Neural cell (in vitro differentiated cells): ENCODE data around the gene FBP2. TPM values are rescaled to one million over a fixed set of nuclear protein-coding genes. Genes with fewer than 3 reads are reported as not detected.

Experiments used
- H2AFZ ChIP-seq: fragments of 200-600, 300-800 bp; sonication (generic), shearing (Covaris generic); 2 replicates; pipeline ENCODE4 v1.6.0; 2014; ENCODE audit warnings: low read depth, mild to moderate bottlenecking, antibody characterized with exemption, low read length, moderate library complexity
- H3F3A ChIP-seq: fragments of 200-600 bp; shearing (Covaris generic); 2 replicates; pipeline ENCODE4 v1.6.1; 2016; ENCODE audit warnings: mild to moderate bottlenecking, moderate library complexity, mixed read lengths, antibody characterized with exemption, low read length; ENCODE audit not compliant: insufficient read depth, poor library complexity, severe bottlenecking
- H3K27ac ChIP-seq: fragments of 200-600, 300-800 bp; sonication (generic), shearing (Covaris generic); 2 replicates; pipeline ENCODE4 v1.5.1; 2014; ENCODE audit warnings: mild to moderate bottlenecking, low read length, moderate library complexity
- H3K27me3 ChIP-seq: fragments of 300-800, 200-600 bp; sonication (generic), shearing (Covaris generic); 2 replicates; pipeline ENCODE4 v1.6.0; 2014; ENCODE audit warnings: mild to moderate bottlenecking, low read depth, low read length, moderate library complexity; ENCODE audit not compliant: insufficient read depth
- H3K36me3 ChIP-seq: fragments of 300-800, 200-600 bp; sonication (generic), shearing (Covaris generic); 2 replicates; pipeline ENCODE4 v1.5.1; 2014; ENCODE audit warnings: mild to moderate bottlenecking, antibody characterized with exemption, low read length, moderate library complexity; ENCODE audit not compliant: insufficient read depth
- H3K4me2 ChIP-seq: fragments of 300-800, 200-600 bp; sonication (generic), shearing (Covaris generic); 2 replicates; pipeline ENCODE4 v1.6.0; 2014; ENCODE audit warnings: mild to moderate bottlenecking, low read length
- H3K4me3 ChIP-seq: fragments of 300-800, 200-600 bp; sonication (generic), shearing (Covaris generic); 2 replicates; pipeline ENCODE4 v1.5.1; 2014; ENCODE audit warnings: mild to moderate bottlenecking, low read length, moderate library complexity
- H3K79me2 ChIP-seq: fragments of 200-600 bp; shearing (Covaris generic); replicated peaks from 2 replicates; pipeline ENCODE4 v1.6.0; 2014; ENCODE audit warnings: mild to moderate bottlenecking, low read length, moderate library complexity; ENCODE audit not compliant: insufficient read depth
- H3K9ac ChIP-seq: fragments of 300-800, 200-600 bp; sonication (generic), shearing (Covaris generic); 2 replicates; pipeline ENCODE4 v1.6.1; 2016; ENCODE audit warnings: mild to moderate bottlenecking, low read length, mixed read lengths
- H3K9me2 ChIP-seq: fragments of 200-600 bp; shearing (Covaris generic); 2 replicates; pipeline ENCODE4 v1.6.1; 2016; ENCODE audit warnings: mild to moderate bottlenecking, low read length, mixed read lengths; ENCODE audit not compliant: insufficient read depth
- H3K9me3 ChIP-seq: fragments of 200-600, 300-800 bp; sonication (generic), shearing (Covaris generic); 2 replicates; pipeline ENCODE4 v1.6.1; 2016; ENCODE audit warnings: mild to moderate bottlenecking, mixed run types, low read length, moderate library complexity, mixed read lengths
- H4K20me1 ChIP-seq: fragments of 200-600 bp; shearing (Covaris generic); 2 replicates; pipeline ENCODE4 v1.6.1; 2016; ENCODE audit warnings: mild to moderate bottlenecking, mixed run types; ENCODE audit not compliant: insufficient read depth
- CTCF ChIP-seq: fragments of 450-650 bp; IDR thresholded peaks from 2 replicates; pipeline ENCODE4 v1.5.1; 2014; ENCODE audit warnings: antibody characterized with exemption, mild to moderate bottlenecking, moderate library complexity; ENCODE audit not compliant: poor library complexity, severe bottlenecking
- EP300 ChIP-seq: fragments of 450-650 bp; conservative IDR thresholded peaks from 2 replicates; pipeline ENCODE4 v1.6.1; 2014; ENCODE audit warnings: antibody characterized with exemption, mild to moderate bottlenecking, moderate library complexity; ENCODE audit not compliant: poor library complexity, severe bottlenecking
- EZH2 ChIP-seq: fragments of 200-600, 300-800 bp; shearing (Covaris generic), sonication (generic); IDR thresholded peaks from 2 replicates; pipeline ENCODE4 v1.6.1; 2014; ENCODE audit warnings: antibody characterized with exemption, low read length, borderline replicate concordance, mild to moderate bottlenecking; ENCODE audit not compliant: insufficient read depth, poor library complexity, severe bottlenecking
- MXI1 ChIP-seq: fragments of 450-650 bp; conservative IDR thresholded peaks from 2 replicates; pipeline ENCODE4 v1.6.1; 2014; ENCODE audit warnings: antibody characterized with exemption, mild to moderate bottlenecking; ENCODE audit not compliant: poor library complexity, severe bottlenecking
- POLR2AphosphoS5 ChIP-seq: IDR thresholded peaks from 2 replicates; pipeline ENCODE4 v1.6.1; 2012
- RAD21 ChIP-seq: fragments of 450-650 bp; conservative IDR thresholded peaks from 2 replicates; pipeline ENCODE4 v1.6.1; 2014; ENCODE audit warnings: antibody characterized with exemption, mild to moderate bottlenecking, moderate library complexity
- REST ChIP-seq: IDR thresholded peaks from 2 replicates; pipeline ENCODE4 v1.6.1; 2012; ENCODE audit warnings: borderline replicate concordance
- SMC3 ChIP-seq: fragments of 450-650 bp; conservative IDR thresholded peaks from 2 replicates; pipeline ENCODE4 v1.6.1; 2014; ENCODE audit warnings: antibody characterized with exemption, mild to moderate bottlenecking, moderate library complexity; ENCODE audit not compliant: poor library complexity
- TAF1 ChIP-seq: IDR thresholded peaks from 2 replicates; pipeline ENCODE4 v1.6.1; 2012; ENCODE audit warnings: low read depth
- polyA plus RNA-seq: library from polyadenylated mRNA; depleted of rRNA; stranded (reverse); fragments of >200 nt; gene quantifications from 2 replicates; pipeline ENCODE4 v1.2.3, GENCODE V29; 2014

Gene FBP2
- polyA plus RNA-seq, 1 donor from 2014 or later: not detected

- Histone ChIP-seq H3K9ac (no peak overlapping the region), H3K9me2 (no peaks in the 10 kb centered on the region), H2AFZ (no peak overlapping the region), H3F3A (no peaks in the 10 kb centered on the region), H3K4me3 (no peak overlapping the region), H3K36me3 (no peaks in the 10 kb centered on the region), H3K27me3 (no peaks in the 10 kb centered on the region), H3K9me3 (no peaks in the 10 kb centered on the region), H4K20me1 (no peaks in the 10 kb centered on the region), H3K27ac (no peak overlapping the region), H3K4me2 (no peak overlapping the region), H3K79me2 (no peaks in the 10 kb centered on the region)
- TF ChIP-seq SMC3: no peak
- no peak for TF ChIP-seq POLR2AphosphoS5
- TF ChIP-seq CTCF: no peak
- TF ChIP-seq EP300: no peak
- no peak for TF ChIP-seq MXI1
- TF ChIP-seq REST: no peak
- TF ChIP-seq EZH2: no peak
- TF ChIP-seq RAD21: no peak
- TF ChIP-seq TAF1: no peak
Observed at GRCh38 chr9:94600715-94601114, 7.1 kb upstream of the FBP2 start.

- Histone ChIP-seq H3K27me3 (no peaks in the 10 kb centered on the region), H3K4me2 (no peak overlapping the region), H3K4me3 (no peak overlapping the region), H3F3A (no peaks in the 10 kb centered on the region), H3K36me3 (no peaks in the 10 kb centered on the region), H2AFZ (no peak overlapping the region), H3K9ac (no peak overlapping the region), H3K9me3 (no peaks in the 10 kb centered on the region), H3K79me2 (no peaks in the 10 kb centered on the region), H3K9me2 (no peaks in the 10 kb centered on the region), H4K20me1 (no peaks in the 10 kb centered on the region), H3K27ac (no peak overlapping the region)
- no peak for TF ChIP-seq EP300
- no peak for TF ChIP-seq POLR2AphosphoS5
- no peak for TF ChIP-seq MXI1
- no peak for TF ChIP-seq TAF1
- no peak for TF ChIP-seq EZH2
- no peak for TF ChIP-seq REST
- no peak for TF ChIP-seq SMC3
- TF ChIP-seq CTCF: no peak
- TF ChIP-seq RAD21: no peak
Observed at GRCh38 chr9:94600258-94600657, 6.6 kb upstream of the FBP2 start.
